GM21723 (cell line): ENCODE results near the gene TEX264.

ENCODE experiments used
- ATAC-seq: cut with Tn5 transposase; IDR thresholded peaks from one replicate; pipeline ENCODE4 v1.9.1; 2021; ENCODE audit warnings: mild to moderate bottlenecking, moderate library complexity; ENCODE audit not compliant: unreplicated experiment

Gene TEX264

GRCh38 chr3:51747840-51748239 is 76.8 kb downstream of the TEX264 start:
- no peak for ATAC-seq

GRCh38 chr3:51748327-51748726 is 77.3 kb downstream of the TEX264 start:
- ATAC-seq = no peak

- ATAC-seq = no peak
These were observed 79.8 kb downstream of the TEX264 start for GRCh38 chr3:51750878-51751277.

GRCh38 chr3:51751287-51751686 is 80.2 kb downstream of the TEX264 start:
- peak; percentile 47 for ATAC-seq
